Measurements from ENCODE around the gene SLIT2.

Gene SLIT2

GRCh38 chr4:20301161-20301560 is 49.5 kb downstream of the SLIT2 start:
- DNase-seq (ENCODE audit: low read depth): no peak
